ENCODE results near the gene TIFAB. TPM values are rescaled to one million over a fixed set of nuclear protein-coding genes. Genes with fewer than 3 reads are reported as not detected.
A peak's percentile ranks its signal among the peaks of the same experiment; 100 is the strongest.

The TIFAB gene
- total RNA-seq, 1 donor from 2014 or later: not detected

GRCh38 chr5:135429301-135430134 lies 22.6 kb downstream of the TIFAB start:
- peak; percentile 22 for DNase-seq (ENCODE audit: low read depth)

DNA sequence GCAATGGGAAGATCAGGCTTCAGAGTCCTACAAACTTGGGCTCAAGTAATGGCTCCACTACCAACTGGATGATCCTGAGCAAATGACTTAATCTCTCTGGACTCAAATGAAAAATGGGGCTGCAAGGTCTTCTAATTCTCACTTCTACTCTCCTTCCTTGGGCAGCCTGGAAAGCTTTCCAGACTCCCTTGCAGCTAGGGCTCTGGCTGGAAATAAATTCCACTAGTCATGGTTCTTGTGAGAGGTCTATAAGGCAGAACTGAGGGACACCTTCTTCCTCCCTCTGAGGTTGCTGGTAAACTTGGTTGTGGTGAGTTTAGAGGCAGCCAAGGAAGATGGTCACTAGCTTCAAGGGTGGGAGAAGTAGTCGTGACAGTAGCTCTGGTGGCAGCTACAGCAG lies 23.6 kb downstream of the TIFAB start:
- no peak for DNase-seq (ENCODE audit: low read depth)

DNA sequence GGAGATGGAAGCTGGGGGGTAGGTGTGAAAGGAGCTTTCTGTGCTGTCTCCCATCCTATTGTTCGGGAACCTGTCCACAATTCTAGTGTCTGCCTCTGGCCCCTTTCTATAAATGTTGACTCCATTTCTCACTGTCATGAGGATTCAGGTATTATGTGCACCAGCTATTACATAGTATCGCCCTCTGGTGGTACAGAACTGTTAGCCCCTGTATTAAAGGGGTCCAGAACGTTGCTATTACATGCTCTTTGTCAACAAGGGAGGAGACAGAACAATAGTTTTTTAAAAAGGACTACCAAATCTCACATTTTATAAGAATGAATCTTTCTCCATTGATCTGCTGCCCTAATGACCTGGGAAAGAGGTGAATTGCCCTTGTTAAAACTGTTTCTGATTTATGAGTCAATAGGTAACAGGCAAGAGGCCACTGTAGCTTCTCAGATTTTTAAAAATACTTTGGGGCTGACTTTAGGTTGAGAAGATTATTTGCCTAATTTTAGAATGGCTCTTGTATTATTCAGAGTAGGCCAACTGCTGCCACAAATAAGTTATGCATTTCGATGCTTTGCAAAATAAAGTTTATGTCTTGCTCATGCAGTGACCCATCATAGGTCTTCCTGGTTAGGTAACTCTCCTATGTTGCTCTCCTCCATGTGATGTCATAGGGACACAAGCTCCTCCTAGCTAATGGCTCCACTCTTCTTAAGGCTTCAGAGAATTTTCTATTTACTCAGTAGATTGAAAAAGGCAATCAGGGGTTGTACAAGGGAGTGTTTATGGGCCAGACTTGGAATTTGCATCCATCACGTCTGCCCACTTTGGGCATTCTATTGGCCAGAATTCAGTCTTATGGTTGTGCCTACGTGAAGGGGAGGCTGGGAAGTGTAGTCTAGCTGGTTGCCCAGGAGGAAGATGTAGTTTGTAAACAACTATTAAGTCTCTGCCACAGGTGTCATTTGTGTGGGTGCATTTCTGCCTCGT lies 25.8 kb downstream of the TIFAB start:
- peak; percentile 61 for DNase-seq (ENCODE audit: low read depth)

GRCh38 chr5:135425641-135426040 lies 26.5 kb downstream of the TIFAB start:
- no peak for DNase-seq (ENCODE audit: low read depth)

DNA sequence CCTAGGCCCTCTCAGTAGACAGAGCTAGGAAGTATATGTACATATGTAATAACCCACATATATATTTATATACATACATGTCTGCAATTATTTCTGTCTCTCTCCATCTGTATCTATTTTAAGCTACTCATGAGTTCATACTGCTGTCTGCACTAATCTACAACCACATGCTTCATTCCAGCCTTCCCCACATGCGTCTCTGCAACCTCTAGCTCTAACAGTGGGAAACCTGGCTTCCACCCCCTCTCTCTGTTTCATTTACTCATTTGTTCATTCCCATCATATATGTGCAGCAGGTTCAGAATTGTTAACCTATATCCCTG lies 28.3 kb downstream of the TIFAB start:
- no peak for DNase-seq (ENCODE audit: low read depth)

DNA sequence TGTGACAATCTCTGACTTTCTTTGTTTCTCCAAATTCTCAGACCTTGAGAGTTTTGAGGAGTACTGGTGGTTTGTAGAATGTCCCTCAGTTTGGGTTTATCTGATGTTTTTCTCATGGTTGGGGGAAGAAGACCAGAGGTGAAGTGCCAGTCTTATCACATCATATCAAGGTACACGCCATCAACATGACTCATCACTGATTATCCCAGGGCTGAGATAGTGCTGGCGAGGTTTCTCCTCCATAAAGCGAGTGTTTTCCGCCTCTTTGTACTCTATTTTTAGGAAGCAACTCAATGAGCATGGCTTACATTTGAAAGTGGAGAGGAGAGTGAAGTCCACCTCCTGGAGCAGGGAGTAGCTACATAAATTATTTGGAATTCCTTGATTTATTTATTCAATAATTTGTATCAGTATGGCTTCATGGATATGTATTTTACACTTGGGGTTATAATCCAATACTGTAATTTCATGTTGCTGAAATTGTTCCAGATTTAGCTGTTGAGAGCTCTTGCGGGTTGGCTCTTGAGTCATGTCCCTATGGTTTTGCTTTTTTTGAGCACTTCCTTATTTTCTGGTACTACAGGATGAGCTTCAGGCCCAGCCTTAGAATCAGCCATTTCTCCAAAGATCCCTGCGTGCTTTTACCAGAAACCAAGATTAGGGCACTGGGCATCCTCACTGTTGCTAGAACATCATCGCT lies 28.9 kb downstream of the TIFAB start:
- no peak for DNase-seq (ENCODE audit: low read depth)

- DNase-seq (ENCODE audit: low read depth): no peak
Measured at GRCh38 chr5:135422419-135422818, 29.7 kb downstream of the TIFAB start.

DNA sequence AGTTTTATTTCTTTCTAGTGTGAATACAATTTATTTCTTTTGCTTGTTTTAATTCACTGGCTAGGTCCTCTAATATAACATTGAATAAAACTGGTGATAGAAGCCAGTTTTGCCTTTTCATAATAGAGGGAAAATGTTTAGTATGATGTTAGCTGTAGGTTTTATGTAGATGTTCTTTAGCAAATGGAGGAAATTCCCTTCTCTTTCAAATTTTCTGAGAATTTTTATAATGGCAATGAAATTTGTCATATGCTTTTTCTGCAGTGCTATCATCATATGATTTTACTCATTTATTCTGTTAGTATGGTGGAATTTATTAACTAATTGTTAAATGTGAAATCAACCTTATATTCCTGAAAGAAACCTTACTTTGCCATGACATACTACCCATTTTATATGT lies 35.1 kb downstream of the TIFAB start:
- no peak for DNase-seq (ENCODE audit: low read depth)

GRCh38 chr5:135405082-135405481 lies 47.1 kb downstream of the TIFAB start:
- DNase-seq (ENCODE audit: low read depth): no peak

- no peak for DNase-seq (ENCODE audit: low read depth)
Measured at GRCh38 chr5:135402031-135402430, 50.1 kb downstream of the TIFAB start.

GRCh38 chr5:135400866-135401265 lies 51.3 kb downstream of the TIFAB start:
- no peak for DNase-seq (ENCODE audit: low read depth)

GRCh38 chr5:135399794-135400542 lies 52.2 kb downstream of the TIFAB start:
- no peak for DNase-seq (ENCODE audit: low read depth)

GRCh38 chr5:135398855-135399793 lies 53.0 kb downstream of the TIFAB start, which contains the start of gene MACROH2A1:
Gene MACROH2A1, minus strand, starts transcription at chr5:135399231. Its CDS starts 10,138 bp downstream, at chr5:135389093.
- peak; percentile 90 for DNase-seq (ENCODE audit: low read depth)

- peak; percentile 30 for DNase-seq (ENCODE audit: low read depth)
Measured at GRCh38 chr5:135398160-135398854, 53.8 kb downstream of the TIFAB start.

Other genes with a start within 250 kb of the TIFAB start
- 141 and 165 TPM in 2 replicates for gene MACROH2A1, start 53.1 kb downstream of the TIFAB start, total RNA-seq
- gene DCANP1, start 5.0 kb downstream of the TIFAB start, total RNA-seq: not detected in 2 replicates
- not detected in 2 replicates for gene NEUROG1, start 83.6 kb upstream of the TIFAB start, total RNA-seq
- gene CXCL14, start 126.6 kb upstream of the TIFAB start, total RNA-seq: not detected in 2 replicates